NCI-H345 (cell line): ENCODE data around the gene ANKRD40.
"Not testable (repeated sequence)": the region's sequence is repeated elsewhere in the genome, so short reads cannot be mapped to it uniquely, and the experiment has no call there.

Source experiments
- DNase-seq: peaks from one replicate; lab custom pipeline; 2025; lab: John Stamatoyannopoulos, UW

The ANKRD40 gene

GRCh38 chr17:50712641-50713040 lies 4.9 kb upstream of the ANKRD40 start:
- no peak for DNase-seq

- no peak for DNase-seq
These were observed 2.9 kb upstream of the ANKRD40 start for GRCh38 chr17:50710650-50711049.

GRCh38 chr17:50710025-50710424 lies 2.3 kb upstream of the ANKRD40 start:
- no peak for DNase-seq

DNA sequence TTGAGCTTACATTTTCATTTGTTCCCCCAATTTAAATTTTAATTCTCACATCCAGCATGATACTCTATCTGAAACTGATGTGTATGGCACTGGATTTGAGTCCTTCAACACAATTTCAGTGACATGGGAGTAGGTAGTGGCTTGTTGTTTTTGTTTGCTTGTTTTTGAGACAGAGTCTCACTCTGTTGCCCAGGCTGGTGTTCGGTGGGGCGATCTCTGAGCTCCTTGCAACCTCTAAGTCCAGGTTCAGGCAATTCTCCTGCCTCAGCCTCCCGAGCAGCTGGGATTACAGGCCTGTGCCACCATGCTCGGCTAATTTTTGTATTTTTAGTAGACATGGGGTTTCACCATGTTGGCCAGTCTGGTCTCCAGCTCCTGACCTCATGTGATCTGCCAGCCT lies 1.3 kb upstream of the ANKRD40 start:
- DNase-seq: not testable (repeated sequence)

- DNase-seq: no peak
These were observed 611 bp upstream of the ANKRD40 start for GRCh38 chr17:50708050-50709000.

GRCh38 chr17:50703162-50703561 lies 4.6 kb downstream of the ANKRD40 start:
- DNase-seq: no peak

- DNase-seq: no peak
These were observed 8.3 kb downstream of the ANKRD40 start for GRCh38 chr17:50699410-50699809.

DNA sequence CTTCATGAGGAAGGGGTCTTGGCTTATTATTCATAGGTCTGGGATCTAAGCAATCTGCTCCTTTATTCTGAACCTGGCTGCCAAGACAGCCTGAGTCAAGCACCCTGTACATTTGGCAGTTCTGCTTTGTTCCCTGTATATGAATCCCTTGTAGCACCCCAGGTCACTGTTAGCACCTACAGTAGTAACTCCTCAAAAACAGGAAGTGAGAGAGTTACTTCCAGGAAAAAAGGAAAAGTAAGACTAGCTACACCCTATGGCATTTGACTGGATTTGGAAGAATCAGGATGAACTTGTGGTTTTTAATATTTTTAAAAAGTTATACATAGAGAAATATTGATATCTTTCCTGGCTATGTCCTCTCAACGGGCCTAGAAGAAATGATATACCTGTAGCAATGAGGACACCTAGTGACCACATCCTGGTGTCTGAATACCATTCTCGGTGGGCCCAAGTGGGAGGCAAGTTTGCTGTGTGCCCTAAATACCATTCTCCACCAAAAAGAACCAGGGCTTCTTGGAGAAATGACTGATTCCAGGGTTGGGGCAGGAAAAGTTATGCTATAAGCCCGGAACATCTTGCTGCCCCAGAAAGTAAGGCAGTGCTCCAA lies 9.9 kb downstream of the ANKRD40 start:
- no peak for DNase-seq

DNA sequence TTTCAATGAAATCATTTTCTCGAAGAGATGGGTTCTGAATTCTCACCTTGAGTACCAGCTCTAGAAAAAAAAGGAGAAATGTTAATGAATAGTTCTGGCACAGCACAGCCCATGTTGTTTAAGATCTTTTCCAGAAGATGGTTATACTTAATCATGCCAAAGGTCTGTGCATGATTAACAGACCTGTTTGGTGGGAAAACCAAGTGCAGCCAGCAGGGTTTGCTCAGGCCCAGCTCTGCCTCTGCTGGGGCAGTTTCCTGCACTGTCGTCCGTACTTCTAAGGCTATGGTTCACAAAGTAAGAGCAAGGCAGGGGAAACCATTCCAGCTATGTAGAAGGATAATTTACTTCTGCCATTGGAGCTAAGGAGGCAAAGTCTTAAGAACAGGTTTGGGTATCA lies 10.7 kb downstream of the ANKRD40 start:
- DNase-seq: no peak

DNA sequence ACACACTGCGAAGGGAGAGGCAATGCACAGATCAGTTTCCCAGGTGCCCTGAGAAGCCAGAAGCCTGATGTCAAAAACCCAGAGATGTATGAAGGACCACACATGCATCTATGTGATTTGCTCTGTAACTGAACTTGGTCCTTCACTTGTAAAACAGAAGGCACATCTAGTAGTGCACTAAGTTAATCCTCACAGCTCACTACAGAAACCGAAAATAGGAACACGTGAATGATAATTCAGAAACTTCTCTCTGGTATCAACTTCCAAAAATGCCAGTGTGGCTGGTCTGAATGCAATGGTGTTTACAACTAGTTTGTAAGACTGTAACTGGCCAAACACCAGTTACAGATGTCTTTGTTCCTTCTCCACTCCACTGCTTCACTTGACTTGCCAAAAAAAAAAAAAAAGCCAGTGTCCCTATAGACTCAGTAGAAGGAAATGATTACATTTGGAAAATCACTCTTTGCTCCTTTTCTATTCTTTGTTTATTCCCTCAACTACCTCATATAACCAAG lies 11.3 kb downstream of the ANKRD40 start:
- DNase-seq: no peak

DNA sequence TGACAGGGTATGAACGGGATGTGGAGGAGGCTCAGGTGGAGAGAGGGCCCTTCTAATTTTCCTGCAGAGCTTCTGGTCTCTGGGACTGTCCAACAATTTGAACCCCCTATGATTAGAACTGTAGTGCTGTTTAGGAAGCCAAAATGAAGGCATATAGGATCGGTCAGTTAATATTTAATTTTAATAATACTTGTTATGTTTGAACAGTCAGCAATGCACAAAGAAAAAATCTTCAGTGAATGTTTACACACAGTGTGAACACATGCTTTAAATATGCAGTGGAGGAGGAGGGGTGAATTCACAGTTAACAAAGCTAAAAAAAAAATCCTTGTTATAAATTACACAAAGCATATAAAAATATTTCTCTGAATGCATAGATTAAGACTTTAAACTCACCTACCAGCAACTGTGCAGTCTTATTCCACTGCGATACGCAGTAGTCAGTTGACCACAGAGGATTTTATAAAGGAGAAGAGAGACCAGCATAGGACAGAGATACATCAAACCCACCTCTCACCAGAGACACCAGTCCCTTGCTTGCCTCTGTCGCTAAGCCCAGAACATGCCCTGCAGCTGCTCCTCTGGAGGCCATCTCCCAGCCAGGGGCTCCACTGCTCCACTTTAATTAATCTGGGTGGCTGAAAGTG lies 14.6 kb downstream of the ANKRD40 start:
- no peak for DNase-seq

DNA sequence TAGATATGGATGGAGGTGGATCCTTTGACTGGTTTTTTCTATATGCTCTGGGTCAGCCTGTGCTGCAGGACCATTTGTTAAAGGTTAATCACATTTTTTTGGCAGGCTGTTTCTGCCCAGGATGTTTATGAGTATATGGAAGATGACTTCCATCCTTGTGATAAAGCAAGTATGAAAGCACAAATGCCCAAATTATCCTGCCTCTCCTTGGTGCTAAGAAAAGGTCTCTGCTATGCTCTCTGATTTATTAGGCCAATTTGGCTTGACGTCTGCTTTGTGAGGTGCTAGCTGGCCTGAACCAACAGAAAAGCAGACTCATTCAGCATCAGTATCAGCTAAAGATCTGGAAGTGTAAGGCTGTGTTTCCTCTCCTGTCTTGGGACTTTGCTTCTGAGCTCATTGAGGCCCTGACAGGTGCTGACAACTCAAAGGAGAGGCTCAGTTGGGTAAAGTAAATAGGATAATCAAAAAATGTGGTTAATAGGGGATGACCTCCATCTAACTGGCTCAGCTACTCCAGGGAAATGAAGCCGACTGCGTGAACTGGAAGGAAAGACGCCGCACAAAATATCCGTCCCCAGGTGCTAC lies 15.2 kb downstream of the ANKRD40 start:
- DNase-seq: no peak

GRCh38 chr17:50691550-50692447 lies 15.9 kb downstream of the ANKRD40 start:
- DNase-seq: no peak

DNA sequence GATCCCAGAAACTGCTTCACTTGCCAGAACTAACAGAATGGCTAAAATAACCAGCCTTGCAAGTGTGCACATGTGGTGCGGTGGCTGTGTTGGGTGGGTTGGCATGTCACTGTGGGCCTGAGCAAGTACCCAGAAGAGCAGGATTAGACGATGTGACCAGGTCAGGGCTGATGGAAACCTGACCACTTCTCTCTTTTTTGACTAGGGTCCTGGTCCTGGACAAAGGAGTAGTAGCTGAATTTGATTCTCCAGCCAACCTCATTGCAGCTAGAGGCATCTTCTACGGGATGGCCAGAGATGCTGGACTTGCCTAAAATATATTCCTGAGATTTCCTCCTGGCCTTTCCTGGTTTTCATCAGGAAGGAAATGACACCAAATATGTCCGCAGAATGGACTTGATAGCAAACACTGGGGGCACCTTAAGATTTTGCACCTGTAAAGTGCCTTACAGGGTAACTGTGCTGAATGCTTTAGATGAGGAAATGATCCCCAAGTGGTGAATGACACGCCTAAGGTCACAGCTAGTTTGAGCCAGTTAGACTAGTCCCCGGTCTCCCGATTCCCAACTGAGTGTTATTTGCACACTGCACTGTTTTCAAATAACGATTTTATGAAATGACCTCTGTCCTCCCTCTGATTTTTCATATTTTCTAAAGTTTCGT lies 16.7 kb downstream of the ANKRD40 start:
- no peak for DNase-seq

DNA sequence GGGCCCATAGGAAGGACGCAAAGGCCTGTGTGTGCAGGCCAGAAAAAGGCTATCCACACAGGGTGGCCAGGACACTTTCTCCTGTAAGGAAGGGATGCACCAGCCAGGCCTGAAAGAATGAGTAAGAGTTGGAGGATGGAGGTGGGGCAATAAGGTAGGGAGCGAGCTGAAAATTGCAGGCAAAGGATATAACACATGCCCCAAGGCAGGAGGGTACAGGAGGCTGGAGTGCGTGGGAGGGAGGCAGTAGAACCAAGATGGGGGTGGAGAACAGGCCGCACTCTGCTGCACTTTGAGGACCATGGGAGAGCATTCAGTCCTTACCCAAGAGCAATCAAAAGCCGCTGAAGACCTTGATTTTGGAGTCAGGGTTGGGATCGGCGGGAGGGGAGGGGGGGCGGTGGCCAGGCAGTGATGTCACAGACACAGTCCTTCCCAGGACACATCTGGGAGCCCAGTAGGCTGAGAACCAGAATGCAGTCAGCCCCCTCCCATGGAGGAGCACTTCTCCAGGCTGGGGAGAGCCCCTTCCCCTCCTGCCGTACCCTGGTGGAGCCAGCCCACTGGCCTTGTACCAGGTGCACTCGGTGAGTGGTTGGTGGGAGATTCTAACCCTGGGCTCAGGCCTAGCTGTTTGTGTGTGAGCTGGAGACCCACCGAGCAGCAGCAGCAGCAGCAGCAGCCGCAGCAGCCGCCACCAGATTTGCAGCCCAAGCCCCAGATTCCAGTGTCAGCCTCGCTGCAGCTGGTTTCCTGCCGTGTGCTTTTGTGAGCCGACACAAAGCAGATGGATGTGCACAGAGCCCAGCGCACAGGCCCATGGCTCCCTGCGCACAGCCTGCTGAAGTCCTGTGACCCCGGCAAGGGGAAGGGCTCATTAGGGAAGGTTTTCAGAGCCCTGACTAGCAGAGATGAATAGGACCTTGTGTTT lies 17.5 kb downstream of the ANKRD40 start:
- no peak for DNase-seq

DNA sequence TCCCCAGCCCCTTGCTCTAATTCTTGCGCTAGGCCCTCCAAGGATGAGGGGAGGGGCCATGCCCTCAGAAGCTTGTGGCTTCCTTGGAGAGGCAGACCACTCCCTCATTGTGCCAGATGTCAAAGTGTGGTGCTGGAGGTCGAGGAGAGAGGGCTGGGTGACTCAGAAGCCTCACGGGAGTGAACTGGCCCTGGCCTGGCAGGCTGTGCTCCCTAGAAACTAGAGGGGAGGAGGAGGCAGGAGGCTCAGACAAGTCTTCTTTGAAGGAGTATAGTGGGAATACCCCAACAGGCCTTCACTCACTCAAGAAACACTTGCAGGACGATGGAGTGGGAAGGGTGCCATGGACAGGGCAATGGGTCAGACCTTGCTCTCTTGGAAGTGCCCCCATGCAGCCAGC lies 18.5 kb downstream of the ANKRD40 start:
- no peak for DNase-seq

DNA sequence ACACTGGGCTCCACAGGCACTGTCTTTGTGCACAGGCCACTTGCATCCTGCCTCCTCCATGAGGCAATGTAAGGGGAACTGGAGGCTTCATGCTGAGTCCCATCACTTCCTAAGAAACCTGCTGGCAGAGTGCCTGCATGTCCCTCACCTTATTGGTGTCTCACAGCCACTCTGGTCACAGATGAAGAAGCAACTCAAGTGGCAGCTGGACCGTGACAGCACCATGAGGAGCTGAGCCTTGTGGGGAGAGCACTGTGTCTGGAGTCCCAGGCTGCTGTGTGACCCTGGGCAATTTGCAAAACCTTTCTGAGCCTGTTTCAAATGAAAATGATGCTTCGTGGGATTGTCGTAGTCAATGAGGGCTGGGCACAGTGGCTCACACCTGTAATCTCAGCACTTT lies 19.5 kb downstream of the ANKRD40 start:
- no peak for DNase-seq

DNA sequence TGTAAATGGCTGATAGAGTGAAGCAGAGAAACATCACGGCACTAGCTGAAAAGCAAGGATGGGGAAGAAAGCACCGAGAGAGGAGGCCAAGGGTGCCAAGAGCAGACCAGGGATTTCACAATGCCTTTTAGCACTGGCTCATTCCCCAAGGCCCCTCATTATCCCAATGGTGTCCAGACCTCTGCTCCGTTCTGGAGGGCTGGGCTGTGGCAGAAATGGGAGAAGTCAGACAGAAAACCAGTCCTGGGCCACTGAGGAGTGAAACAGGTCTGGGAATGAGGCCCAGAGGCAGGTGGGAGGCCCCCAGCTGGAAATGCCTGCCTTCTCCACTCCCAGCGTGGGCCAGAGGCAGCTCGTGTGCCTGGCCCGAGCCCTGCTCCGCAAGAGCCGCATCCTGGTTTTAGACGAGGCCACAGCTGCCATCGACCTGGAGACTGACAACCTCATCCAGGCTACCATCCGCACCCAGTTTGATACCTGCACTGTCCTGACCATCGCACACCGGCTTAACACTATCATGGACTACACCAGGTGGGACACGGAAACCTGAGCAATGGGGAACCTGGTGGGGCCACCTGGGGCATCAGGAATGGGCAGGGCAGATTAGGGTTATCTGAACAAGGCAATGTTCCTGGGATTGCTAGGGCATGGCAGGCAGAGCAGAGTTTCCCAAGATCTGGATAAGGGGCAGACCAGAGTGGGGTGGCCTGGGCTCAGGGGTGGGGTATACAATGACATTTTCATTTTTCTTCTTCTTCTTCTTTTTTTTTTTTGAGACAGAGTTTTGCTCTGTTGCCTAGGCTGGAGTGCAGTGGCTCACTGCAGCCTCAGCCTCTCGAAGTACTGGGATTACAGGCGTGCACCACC lies 20.3 kb downstream of the ANKRD40 start:
- DNase-seq: no peak
